GM23338 (cell line): ENCODE measurements around the gene EPHA6. TPM values are rescaled to one million over a fixed set of nuclear protein-coding genes. Genes with fewer than 3 reads are reported as not detected.

Experiments
- ATAC-seq: fragments of 200-7000 bp; cut with Tn5 transposase; 3 replicates; pipeline ENCODE4 v1.9.1; 2020
- DNase-seq: peaks from one replicate; pipeline ENCODE4 v3.0.0-alpha.2; 2015; ENCODE audit warnings: low spot score
- H2AFZ ChIP-seq: fragments of 200-600 bp; sonication (generic); 2 replicates; pipeline ENCODE4 v1.8.0; 2016; ENCODE audit warnings: antibody characterized with exemption, mild to moderate bottlenecking, moderate library complexity
- H3F3A ChIP-seq: fragments of 200-600 bp; sonication (generic); replicated peaks from 2 replicates; pipeline ENCODE4 v1.8.0; 2017; ENCODE audit warnings: antibody characterized with exemption, mixed run types, low read depth
- H3K27ac ChIP-seq: fragments of 200-600 bp; sonication (generic); 2 replicates; pipeline ENCODE4 v1.6.1; 2016; ENCODE audit warnings: low read depth
- H3K27me3 ChIP-seq: fragments of 200-600 bp; sonication (generic); 2 replicates; pipeline ENCODE4 v1.8.0; 2016; ENCODE audit warnings: mild to moderate bottlenecking, mixed run types, moderate library complexity; ENCODE audit not compliant: insufficient read depth
- H3K36me3 ChIP-seq: fragments of 200-600 bp; sonication (generic); 2 replicates; pipeline ENCODE4 v1.8.0; 2016; ENCODE audit warnings: mild to moderate bottlenecking; ENCODE audit not compliant: insufficient read depth
- H3K4me1 ChIP-seq: fragments of 200-600 bp; sonication (generic); 2 replicates; pipeline ENCODE4 v1.8.0; 2016; ENCODE audit warnings: mild to moderate bottlenecking, moderate library complexity; ENCODE audit not compliant: insufficient read depth
- H3K4me2 ChIP-seq: fragments of 200-600 bp; sonication (generic); 2 replicates; pipeline ENCODE4 v1.7.1; 2017; ENCODE audit warnings: mixed run types
- H3K4me3 ChIP-seq: fragments of 200-600 bp; sonication (generic); 2 replicates; pipeline ENCODE4 v1.6.1; 2016; ENCODE audit warnings: mixed run types
- H3K79me2 ChIP-seq: fragments of 200-600 bp; sonication (generic); replicated peaks from 2 replicates; pipeline ENCODE4 v1.8.0; 2017; ENCODE audit warnings: mild to moderate bottlenecking; ENCODE audit not compliant: insufficient read depth
- H3K9me2 ChIP-seq: fragments of 200-600 bp; sonication (generic); 2 replicates; pipeline ENCODE4 v1.8.0; 2017; ENCODE audit not compliant: insufficient read depth
- H4K20me1 ChIP-seq: fragments of 200-600 bp; sonication (generic); replicated peaks from 2 replicates; pipeline ENCODE4 v1.8.0; 2017; ENCODE audit warnings: mild to moderate bottlenecking; ENCODE audit not compliant: insufficient read depth
- H3K27ac Mint-ChIP-seq: 2 replicates; pipeline ENCODE4 v1.8.0; 2020; ENCODE audit warnings: inconsistent platforms, mild to moderate bottlenecking, moderate library complexity, mixed read lengths
- H3K27me3 Mint-ChIP-seq: 3 replicates; pipeline ENCODE4 v1.8.0; 2022; ENCODE audit warnings: low read depth, mild to moderate bottlenecking, moderate library complexity, mixed read lengths, inconsistent platforms; ENCODE audit not compliant: insufficient read depth, poor library complexity
- H3K36me3 Mint-ChIP-seq: 3 replicates; pipeline ENCODE4 v1.8.0; 2021; ENCODE audit warnings: low read depth, mild to moderate bottlenecking, inconsistent platforms, moderate library complexity, mixed read lengths
- H3K4me1 Mint-ChIP-seq: 3 replicates; pipeline ENCODE4 v1.8.0; 2020; ENCODE audit warnings: mild to moderate bottlenecking, inconsistent platforms, mixed read lengths
- H3K4me3 Mint-ChIP-seq: 3 replicates; pipeline ENCODE4 v1.8.0; 2021; ENCODE audit warnings: moderate library complexity, mild to moderate bottlenecking, inconsistent platforms, mixed read lengths
- H3K9me3 Mint-ChIP-seq: 3 replicates; pipeline ENCODE4 v1.8.0; 2020; ENCODE audit warnings: moderate library complexity, mild to moderate bottlenecking, inconsistent platforms, mixed read lengths
- CREB1 ChIP-seq: fragments of 250-450 bp; sonication (Bioruptor Pico); IDR thresholded peaks from 2 replicates; pipeline ENCODE4 v1.5.0; 2020; ENCODE audit warnings: low read depth, mild to moderate bottlenecking, moderate library complexity
- CTCF ChIP-seq, 2 experiments: fragments of 200-600 bp in 1 of 2; sonication (generic) in 1 of 2; conservative IDR thresholded peaks; 2 replicates each; pipeline versions ENCODE4 v1.5.1 to v1.6.1; 2016 to 2017; ENCODE audit warnings: antibody characterized with exemption in 2 of 2, low read depth in 2 of 2, mild to moderate bottlenecking in 2 of 2, moderate library complexity in 1 of 2
- ETS1 ChIP-seq: IDR thresholded peaks from 2 replicates; pipeline ENCODE4 v1.6.1; 2016; ENCODE audit warnings: antibody characterized with exemption
- EZH2 ChIP-seq: fragments of 200-600 bp; sonication (generic); IDR thresholded peaks from one replicate; pipeline ENCODE4 v1.8.0; 2017; ENCODE audit warnings: antibody characterized with exemption, mild to moderate bottlenecking, low read depth; ENCODE audit not compliant: unreplicated experiment
- NANOG ChIP-seq: IDR thresholded peaks from 2 replicates; pipeline ENCODE4 v1.6.1; 2016; ENCODE audit warnings: antibody characterized with exemption, borderline replicate concordance
- POLR2AphosphoS5 ChIP-seq: IDR thresholded peaks from 2 replicates; pipeline ENCODE4 v1.6.1; 2016; ENCODE audit warnings: antibody characterized with exemption, low read depth
- REST ChIP-seq: IDR thresholded peaks from one replicate; pipeline ENCODE4 v1.6.1; 2018; ENCODE audit warnings: antibody characterized with exemption; ENCODE audit not compliant: unreplicated experiment
- STAT1 ChIP-seq: IDR thresholded peaks from one replicate; pipeline ENCODE4 v1.6.1; 2016; ENCODE audit warnings: antibody characterized with exemption; ENCODE audit not compliant: unreplicated experiment
- ZNF462 ChIP-seq: fragments of 250-450 bp; sonication (Bioruptor Pico); IDR thresholded peaks from 2 replicates; pipeline ENCODE4 v1.5.0; 2020; ENCODE audit warnings: mild to moderate bottlenecking, moderate library complexity
- polyA plus RNA-seq: library from polyadenylated mRNA; unstranded; fragments of >200 nt; fragmentation: Nextera tagmentation; extraction: Ambion mirVana; gene quantifications from 2 replicates; pipeline ENCODE4 v1.2.1, GENCODE V29; 2016
- total RNA-seq: library from RNA; depleted of rRNA; stranded (reverse); fragments of >200 nt; shearing (Covaris generic); gene quantifications from 2 replicates; pipeline ENCODE4 v1.2.3, GENCODE V29; 2014

EPHA6 gene
- total and polyA plus RNA-seq, 2 experiments from 2014 or later = 0.37 to 2.6 TPM

- no peak for TF ChIP-seq REST
- no peak for TF ChIP-seq POLR2AphosphoS5
- no peak for TF ChIP-seq CTCF (conservative IDR thresholded peaks at IDR 0.05; ENCODE audit: low read depth in 2 of 2)
Observed at GRCh38 chr3:97066531-97066930, 252.1 kb downstream of the EPHA6 start (continued).

GRCh38 chr3:97070302-97070701 is 255.9 kb downstream of the EPHA6 start:
- no peak overlapping the region for H3K4me3 ChIP-seq
- Mint-ChIP-seq H3K9me3 (no peaks in the 10 kb centered on the region), H3K27me3 (no peaks in the 10 kb centered on the region), H3K27ac (no peak overlapping the region), H3K4me3 (no peak overlapping the region), H3K36me3 (no peaks in the 10 kb centered on the region), H3K4me1 (no peaks in the 10 kb centered on the region)
- H2AFZ ChIP-seq = no peak overlapping the region
- ATAC-seq = no peak
- no peaks in the 10 kb centered on the region for H3K4me1 ChIP-seq
- H3F3A ChIP-seq = no peaks in the 10 kb centered on the region
- no peaks in the 10 kb centered on the region for H3K9me2 ChIP-seq
- no peaks in the 10 kb centered on the region for H3K27me3 ChIP-seq
- no peak for DNase-seq
- H3K79me2 ChIP-seq = no peaks in the 10 kb centered on the region
- H3K27ac ChIP-seq = no peak overlapping the region
- H3K4me2 ChIP-seq = no peak overlapping the region
- H3K36me3 ChIP-seq = no peaks in the 10 kb centered on the region
- no peaks in the 10 kb centered on the region for H4K20me1 ChIP-seq
- TF ChIP-seq REST = no peak
- TF ChIP-seq ETS1 = no peak
- no peak for TF ChIP-seq NANOG
- TF ChIP-seq POLR2AphosphoS5 = no peak
- no peak for TF ChIP-seq ZNF462 (CRISPR knock-in tag)
- no peak for TF ChIP-seq EZH2
- TF ChIP-seq CREB1 (CRISPR knock-in tag) = no peak
- no peak for TF ChIP-seq STAT1
